Measurements from ENCODE around the gene GPATCH2L.

DNA sequence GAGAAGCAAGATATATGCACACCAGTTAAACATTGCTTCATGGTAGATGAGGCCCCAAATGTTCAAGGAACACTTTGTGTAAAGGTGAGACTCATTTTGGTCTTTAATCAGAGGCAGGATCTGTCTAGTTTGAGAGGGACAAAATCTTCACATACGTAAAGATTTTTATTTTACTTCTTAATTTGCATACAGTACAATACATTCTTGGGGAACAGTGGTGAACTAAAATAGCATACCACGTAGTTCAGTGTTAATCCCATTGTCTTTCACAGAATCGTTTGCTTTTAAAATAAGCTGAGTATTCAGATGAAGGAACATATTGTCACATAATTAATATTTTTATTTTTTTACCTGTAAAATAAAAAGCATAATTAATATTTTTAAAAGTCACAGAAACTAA, 43.3 kb downstream of the GPATCH2L start:
- TF ChIP-seq POLR2AphosphoS5 (IDR thresholded peaks at IDR 0.05; ENCODE audit: low read depth, low read length), result no peak
- no peak for TF ChIP-seq POLR2A (IDR thresholded peaks at IDR 0.05; ENCODE audit: low read depth, low read length)

Data from GM12892 (cell line).